Activated CD8-positive, alpha-beta memory T cell treated with anti-CD3 and anti-CD28 coated beads for 4 hours (primary cell): ENCODE measurements around the gene KARS1.

Source experiments
- DNase-seq, 2 donors: peaks; one replicate each; pipeline ENCODE4 v3.0.0-alpha.2; 2020; ENCODE audit warnings: low read depth in 2 of 2

The KARS1 gene

GRCh38 chr16:75579281-75579834, 68.1 kb downstream of the KARS1 start:
- no peak for DNase-seq

GRCh38 chr16:75578725-75579124, 68.7 kb downstream of the KARS1 start:
- no peak for DNase-seq

GRCh38 chr16:75578212-75578611, 69.3 kb downstream of the KARS1 start:
- DNase-seq, result no peak
